Stimulated activated CD4-positive, alpha-beta T cell treated with anti-CD3 and anti-CD28 coated beads, Interleukin-1b, Interleukin-23, amount 100 ng/mL, for 1 hour (primary cell): ENCODE results near the gene PLD5.
"Not testable (repeated sequence)": the region's sequence is repeated elsewhere in the genome, so short reads cannot be mapped to it uniquely, and the experiment has no call there.

Experiments used
- DNase-seq, 2 donors: peaks; one replicate each; pipeline ENCODE4 v3.0.0-alpha.2; 2020; ENCODE audit warnings: low read depth in 2 of 2

The PLD5 gene

GRCh38 chr1:242489545-242489944 lies 35.0 kb downstream of the PLD5 start:
- no peak for DNase-seq

DNA sequence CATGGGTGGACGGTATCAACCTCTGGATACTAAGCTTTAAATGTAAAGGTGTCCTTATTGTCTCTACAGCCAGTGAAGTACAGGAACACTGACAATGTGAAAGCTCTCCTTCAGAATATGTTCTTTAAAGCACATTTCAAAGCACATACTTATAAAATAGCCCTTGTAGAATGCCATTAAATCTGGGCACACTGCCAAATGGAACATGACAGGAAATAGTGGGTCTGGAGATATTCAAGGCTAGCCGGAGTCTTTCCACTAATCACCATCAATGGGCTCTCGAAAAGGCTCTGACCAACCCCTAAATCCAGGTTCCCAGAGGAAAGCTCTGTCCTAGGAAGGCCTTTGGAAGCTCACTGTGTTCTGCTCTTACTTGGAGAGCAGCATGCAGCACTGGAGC lies 46.6 kb downstream of the PLD5 start:
- no peak for DNase-seq

DNA sequence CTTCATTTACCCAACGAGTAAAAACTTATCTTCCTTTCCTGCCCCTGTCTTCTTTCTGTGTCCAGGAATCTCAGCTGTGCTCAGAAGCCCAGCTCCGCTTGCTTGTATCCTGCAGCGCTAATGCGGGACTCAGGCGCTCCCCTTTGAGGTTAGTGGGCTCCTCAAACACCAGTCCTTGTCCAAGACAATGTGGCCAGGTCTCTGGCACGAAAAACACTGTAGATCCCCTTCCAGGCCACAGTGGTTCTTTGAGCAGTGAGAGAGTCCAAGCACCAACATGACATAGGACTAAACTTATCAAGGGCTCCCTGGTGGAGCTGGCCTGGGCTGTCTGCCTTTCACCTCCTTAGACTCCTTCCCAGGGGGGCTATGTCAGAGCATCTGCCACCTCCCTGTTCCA lies 53.7 kb downstream of the PLD5 start:
- DNase-seq, result no peak

- DNase-seq, result no peak
Observed at GRCh38 chr1:242468784-242469183, 55.7 kb downstream of the PLD5 start.

- no peak for DNase-seq
Observed at GRCh38 chr1:242467556-242468145, 56.8 kb downstream of the PLD5 start.

DNA sequence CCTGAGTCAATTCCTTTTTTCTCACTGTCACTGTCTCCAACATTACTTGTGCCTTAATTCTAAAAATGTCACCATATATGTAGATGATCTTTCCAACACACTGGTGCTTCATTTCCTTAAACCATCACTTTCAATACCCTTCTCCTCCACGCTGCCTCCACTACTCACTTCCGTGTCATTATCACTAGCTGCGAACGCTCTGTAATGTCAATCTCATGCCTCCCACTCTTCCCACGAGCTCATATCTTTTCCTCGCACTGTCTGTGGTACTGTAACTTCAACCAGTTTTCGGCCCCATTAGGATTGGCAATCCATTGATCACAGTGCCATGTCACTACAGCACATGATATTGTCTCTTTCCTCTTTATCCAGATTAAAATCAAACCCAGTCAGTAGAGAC lies 61.6 kb downstream of the PLD5 start:
- no peak for DNase-seq

GRCh38 chr1:242459740-242460139 lies 64.8 kb downstream of the PLD5 start:
- DNase-seq, result not testable (repeated sequence)

- DNase-seq, result no peak
Observed at GRCh38 chr1:242456726-242457269, 67.7 kb downstream of the PLD5 start.

DNA sequence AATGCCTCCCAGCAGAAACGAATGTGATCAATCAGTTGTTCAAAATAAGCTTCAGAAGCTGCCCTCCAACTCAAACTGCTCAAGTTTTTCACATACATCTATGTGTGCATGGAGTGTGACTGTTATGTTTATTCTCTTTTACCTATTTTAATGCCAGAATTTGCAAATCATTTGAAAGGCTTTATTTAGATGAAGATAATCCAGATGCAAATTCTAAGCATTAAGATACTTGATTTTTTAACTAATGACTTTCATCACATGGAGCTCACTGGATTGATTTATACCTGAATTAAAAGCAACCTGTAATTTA lies 69.5 kb downstream of the PLD5 start:
- DNase-seq, result no peak

GRCh38 chr1:242454262-242455051 lies 70.0 kb downstream of the PLD5 start:
- DNase-seq, result no peak

DNA sequence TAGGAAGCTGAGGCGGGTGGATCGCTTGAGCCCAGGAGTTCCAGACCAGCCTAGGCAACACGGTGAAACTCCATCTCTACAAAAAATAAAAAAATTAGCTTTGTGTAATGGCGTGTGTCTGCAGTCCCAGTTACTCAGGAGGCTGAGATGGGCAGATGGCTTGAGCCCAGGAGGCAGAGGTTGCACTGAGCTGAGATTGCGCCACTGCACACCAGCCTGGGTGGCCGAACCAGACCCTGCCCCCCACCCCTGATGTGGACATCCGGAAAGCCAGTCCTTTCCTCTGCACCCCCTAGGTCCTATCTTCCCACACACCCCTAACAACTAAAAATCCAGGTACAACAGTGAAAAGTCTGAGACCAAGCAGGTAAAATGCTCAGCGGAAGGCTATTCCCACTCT lies 71.9 kb downstream of the PLD5 start:
- no peak for DNase-seq

DNA sequence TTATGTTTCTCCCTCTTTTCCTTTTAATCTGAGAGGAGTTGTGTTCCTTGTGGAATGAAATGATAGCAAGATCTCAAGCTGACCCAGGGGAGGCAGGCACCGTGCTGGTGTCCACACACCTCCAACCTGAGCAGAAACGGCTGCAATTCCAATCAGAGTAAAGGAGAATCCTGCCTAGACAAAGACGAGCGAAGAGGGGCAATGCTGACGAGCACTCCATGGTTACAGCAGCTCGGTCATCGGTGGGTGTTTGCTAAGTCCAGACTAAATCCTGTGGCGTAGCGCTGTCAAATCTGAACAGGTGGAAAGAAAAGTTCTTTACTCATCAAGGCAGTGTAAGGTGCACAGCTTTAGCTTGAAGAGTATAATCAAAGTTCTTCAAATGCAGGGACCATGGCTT lies 74.8 kb downstream of the PLD5 start:
- no peak for DNase-seq

DNA sequence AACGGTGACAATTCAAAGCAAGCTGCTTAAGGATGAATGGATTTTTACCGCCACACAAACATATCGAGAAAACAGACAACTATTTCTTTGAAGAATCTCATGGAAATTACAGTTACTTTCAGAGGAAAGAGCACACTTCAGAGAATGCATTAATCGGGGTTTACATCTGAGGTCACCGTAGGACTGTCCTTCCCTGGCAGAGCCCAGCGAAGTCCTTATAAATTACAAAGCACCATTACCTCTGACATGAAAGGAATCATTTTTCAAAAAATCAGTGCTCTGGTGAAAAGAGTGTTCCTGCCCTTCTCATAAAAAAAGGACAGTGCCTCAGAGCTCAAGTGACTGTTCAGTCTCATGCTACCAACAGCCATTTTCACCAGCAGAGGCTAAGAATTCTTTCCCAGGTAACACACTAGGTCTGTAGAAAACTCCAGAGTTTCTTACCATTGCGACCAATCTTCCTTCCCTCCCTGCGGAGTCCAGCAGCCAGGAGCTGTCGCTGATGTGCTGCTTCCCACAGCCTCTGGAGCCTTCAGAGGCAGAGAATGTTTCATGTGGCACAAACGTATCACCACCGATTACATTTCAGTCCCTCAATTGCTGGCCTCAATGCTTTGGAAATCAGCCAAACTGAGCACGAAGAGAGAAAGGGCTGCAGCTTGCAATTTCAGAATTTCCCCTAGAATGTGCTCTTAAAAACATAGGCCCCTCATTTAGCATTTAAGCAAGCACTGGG lies 75.4 kb downstream of the PLD5 start:
- DNase-seq, result no peak

- no peak for DNase-seq
Observed at GRCh38 chr1:242447689-242448088, 76.8 kb downstream of the PLD5 start.

- no peak for DNase-seq
Observed at GRCh38 chr1:242440757-242441156, 83.7 kb downstream of the PLD5 start.

DNA sequence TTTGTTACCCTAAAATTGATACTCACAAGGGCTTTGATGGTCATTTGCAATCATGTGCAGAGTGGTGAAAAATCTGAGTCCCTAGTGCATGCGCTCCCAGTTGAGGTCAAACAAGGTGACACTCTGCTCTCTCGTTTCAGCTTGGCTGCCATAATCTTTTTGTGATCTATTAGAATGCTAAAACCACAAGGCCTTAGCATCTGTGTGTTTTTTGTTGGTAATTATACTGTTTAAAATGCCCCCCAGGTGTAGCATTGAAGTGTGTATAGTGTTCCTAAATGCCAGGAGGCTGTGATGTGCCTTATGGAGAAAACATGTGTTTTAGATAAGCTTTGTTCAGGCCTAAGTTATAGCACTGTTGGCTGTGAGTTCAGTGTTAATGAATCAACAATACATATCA lies 89.3 kb downstream of the PLD5 start:
- no peak for DNase-seq

DNA sequence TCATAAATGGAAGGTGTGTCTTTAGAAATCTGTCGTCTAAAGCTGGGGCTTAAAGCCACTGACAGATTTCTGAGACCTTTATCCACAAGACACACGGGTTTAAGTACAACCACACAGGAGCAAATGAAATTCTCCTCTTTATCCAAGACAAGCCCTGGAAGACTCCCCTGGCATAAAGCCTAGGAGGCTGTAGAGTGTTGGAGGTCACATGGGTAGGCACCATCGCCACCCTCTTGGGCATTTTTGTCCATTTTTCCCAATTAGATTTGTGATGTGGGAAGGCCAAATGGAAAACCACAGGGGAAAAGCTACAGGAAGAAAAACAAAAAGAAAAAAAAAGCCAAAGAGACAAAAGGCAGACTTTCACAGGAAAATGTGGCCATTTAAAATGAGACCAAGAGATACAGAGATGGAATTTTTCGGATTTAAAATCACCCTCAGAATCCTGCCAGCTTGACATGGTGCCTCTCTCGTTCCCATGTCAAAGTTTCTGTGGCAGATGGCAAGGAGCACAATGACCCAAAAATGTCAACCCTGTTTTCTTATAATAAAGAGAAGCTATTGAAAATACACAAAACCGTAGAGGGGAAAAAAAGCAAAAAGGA lies 91.9 kb downstream of the PLD5 start:
- no peak for DNase-seq

GRCh38 chr1:242431786-242432185 lies 92.7 kb downstream of the PLD5 start:
- DNase-seq, result no peak

- DNase-seq, result no peak
Observed at GRCh38 chr1:242430956-242431355, 93.5 kb downstream of the PLD5 start.

DNA sequence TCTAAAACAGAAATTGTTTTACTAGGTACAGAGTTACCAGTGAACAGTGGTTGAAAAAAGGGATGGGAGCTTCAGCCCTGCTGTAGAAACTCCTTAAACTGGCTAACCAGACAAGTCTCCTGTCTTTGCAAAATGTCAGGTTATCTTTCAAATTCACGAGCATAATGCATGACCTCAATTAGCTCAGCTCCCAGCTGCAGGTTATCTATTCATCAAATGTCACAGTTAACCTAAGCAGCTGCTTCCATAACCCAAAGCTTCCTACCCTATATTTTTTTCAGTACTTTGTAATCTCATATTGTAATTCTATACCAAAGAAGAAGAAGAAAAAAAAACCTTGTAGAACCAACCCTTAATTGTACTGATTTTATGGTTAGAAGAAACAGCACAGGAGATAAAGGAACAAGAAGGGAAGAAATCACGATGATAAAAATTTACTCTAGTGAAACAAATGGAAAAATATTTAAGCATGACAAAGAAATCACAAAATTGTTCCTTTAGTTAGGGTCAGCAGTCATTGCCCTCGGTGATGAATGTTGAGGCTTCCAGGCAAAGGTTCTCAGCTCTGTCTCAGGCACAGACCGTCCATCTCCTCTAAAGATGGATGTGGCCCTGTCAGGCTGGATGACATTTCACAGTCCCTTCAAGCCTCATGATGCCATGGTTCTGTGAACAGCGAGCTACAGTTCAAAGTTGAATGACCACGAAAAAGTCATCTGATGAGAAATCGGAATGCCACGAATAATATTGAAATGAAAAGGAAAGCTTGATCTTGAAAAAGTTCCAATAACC lies 95.9 kb downstream of the PLD5 start:
- DNase-seq, result no peak

DNA sequence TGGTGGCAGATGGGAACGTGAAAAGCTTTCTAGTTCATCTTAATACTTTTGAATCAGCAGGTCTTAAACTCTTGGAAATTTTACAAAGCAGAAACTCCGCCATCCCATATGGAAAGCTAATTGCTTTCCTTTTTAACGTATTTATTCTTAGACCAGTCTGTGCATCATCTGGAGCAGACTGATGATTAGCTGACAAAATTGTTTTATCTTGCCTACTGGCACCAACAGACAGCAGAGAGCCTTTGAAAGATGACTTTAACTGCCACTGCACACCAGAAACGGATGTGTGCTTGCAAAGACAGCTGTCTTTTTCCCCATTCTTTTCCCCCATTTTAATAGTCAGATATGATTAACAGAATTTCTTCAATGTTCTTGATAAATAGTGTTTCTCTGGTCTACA lies 97.0 kb downstream of the PLD5 start:
- DNase-seq, result no peak
